HCEC 1CT (cell line): ENCODE results near the gene CYB5D1.

Experiments used
- DNase-seq: peaks from one replicate; pipeline ENCODE4 v3.0.0-alpha.2; 2017

The CYB5D1 gene

DNA sequence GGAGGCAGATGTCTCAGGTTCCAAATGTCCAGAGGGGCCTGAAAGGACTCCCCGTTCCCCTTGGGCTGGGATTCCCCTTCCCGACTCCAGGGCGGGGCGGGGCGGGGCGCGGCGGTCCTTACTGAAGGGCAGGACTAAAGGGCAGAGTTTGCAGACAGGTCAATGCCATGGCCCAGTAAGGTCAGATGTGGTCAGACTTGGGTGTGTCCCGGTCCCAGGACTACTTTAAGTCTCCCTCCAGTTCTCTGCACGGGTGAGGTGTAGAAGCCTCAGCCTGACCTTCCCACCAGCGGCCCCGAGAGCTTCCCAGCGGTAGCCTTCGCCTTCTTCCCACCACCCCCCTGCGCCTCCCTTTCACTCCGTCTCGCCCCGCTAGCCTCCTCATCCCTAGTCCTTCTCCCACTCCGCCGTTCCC, 23.3 kb upstream of the CYB5D1 start:
- no peak for DNase-seq

DNA sequence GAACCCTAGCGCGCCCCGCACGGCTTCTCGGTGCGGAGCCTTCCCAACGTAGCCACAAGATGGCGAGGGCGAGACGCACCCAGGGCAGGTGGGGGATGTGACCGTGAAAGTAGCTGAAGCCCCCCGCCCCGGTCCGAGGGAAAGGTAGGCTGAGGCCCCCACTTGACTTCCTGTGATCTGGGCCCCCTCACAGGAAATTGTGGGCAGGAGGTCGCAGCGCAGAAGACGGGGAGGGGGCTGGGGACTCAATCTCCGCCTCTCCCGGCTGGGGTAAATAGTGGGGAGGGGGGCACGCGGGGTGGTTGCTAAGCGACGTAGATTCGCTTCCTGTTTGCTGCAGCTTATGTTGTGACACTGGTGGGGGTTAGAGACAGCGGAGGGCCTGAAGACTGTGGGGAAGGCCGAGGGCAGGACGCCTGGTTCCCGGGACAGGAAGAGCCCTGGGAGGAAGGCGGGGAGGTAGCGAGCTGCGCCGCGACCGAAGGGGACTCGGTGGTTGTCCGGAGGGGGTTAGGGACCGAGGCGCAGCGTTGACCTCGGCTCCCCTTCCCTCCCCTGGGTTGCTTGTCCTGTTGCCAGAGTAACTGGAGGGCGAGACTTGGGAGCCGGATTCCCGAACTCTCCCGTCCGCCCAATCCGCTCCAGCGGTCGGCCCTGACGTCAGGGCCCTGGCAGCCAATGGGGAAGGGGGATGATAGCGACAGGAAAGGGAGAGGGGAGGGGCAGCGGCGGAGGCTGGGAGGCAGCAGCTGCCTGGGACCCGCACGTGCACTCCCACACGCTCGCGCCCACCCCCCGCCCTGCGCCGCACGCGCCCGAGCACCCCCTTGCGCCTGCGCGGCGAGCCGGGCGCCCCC, 22.6 kb upstream of the CYB5D1 start:
- peak; percentile 93 for DNase-seq

DNA sequence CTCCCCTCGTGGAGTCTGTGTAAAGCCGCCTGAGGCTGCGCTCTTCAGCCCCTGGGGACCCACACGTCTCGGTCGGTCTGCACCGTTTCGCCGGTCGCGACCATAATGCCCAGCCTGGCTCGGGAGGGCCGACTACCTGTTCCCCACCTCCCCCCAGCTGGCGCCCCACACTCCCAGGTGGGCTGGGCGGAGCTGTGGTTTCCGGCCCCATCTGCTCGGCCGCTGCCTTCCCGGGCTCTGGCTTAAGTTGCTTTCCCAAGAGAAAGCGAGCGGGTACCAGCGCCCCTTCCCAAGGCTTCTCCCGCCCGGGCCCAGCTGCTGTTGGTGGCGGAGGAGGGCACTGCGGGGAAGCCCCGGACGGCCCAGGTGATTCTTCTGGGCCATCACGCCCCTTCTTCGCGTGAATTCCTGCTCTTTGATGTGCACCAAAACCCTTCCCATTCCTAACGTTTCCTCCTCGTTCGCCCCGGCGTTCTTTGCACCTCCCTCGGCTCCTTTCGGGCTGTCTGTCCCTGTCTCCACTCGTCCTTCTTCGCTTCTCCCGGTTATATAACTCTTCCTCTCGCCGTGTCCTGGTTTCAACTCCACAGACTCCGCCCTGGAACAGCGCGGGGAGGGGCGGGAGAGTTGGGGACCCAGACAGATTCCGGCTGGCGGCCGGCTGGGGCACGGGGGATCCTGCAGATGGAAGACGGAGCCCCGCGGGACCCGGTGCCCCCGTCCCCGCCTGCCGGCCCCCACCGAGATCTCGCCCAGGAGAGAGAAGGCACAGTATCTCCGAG, 21.8 kb upstream of the CYB5D1 start:
- DNase-seq, result peak; percentile 49

DNA sequence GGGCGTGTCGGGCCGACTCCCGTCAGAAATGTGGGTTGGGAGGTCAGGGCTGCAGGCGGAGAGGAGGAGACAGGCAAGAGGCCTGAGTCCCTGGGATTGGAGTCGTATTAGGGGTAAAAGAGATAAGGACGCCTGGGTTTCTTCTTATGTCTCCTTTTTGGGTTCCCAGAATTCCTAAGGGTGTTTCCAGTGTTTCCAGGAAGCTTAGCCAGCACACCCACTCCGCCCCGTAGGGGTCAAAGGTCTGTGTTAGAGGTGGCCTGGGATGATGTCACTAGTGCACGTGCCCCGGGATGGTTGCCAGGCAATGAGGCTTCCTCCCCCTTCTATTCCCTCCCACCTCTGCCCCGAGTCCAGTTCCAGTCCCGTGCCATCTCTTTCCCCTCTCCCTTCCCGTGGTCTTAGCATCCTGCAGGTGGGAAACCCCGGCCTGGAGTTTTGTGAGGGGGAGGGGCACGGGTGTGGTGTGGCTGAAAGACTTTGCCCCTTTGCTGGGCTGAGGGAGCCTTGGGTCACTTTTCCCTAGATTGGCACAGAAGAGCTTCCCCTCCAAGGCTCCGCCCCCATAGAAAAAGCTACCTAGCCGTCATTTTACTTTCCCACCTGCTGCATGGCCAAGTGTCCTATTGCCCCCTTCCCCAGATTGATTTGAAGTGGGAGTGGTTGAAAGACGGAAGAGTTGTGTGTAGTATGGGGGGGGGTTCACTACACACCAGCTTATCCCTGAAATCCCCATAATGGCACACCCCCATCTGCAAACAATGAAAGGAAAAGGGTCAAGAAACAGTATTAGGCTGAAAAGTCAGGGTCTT, 21.0 kb upstream of the CYB5D1 start:
- peak; percentile 88 for DNase-seq

DNA sequence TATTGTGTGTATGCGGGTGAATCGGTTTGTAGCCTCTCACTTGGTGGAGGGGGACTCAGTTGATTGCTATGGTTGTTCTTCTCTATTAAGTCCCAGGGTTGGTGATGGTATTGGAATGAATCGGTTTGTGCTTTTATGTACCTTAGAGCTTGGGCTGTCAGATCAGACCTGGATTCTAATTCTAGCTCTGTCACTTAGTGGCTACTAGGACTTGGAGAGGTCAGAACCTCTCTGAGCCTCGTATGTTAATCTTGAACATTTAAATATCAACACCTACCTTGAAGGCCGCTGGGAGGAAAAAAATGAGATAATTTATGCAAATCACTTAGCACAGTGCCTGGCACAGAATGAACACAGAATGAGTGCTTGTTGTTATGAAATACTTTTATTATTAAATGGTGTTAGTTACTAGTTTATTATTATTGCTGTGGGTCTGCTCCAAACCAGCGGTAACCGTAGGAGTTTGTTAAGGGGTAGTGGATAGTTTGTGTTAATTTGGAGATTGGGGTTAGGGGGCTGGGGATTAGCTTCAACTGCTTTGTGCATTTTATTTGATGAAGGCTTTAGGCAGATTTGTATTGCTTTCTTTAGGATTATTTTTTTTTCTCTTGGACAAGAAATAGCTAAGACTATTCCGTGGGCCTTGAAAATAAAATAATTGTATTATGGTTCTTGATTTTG, 20.3 kb upstream of the CYB5D1 start:
- no peak for DNase-seq

DNA sequence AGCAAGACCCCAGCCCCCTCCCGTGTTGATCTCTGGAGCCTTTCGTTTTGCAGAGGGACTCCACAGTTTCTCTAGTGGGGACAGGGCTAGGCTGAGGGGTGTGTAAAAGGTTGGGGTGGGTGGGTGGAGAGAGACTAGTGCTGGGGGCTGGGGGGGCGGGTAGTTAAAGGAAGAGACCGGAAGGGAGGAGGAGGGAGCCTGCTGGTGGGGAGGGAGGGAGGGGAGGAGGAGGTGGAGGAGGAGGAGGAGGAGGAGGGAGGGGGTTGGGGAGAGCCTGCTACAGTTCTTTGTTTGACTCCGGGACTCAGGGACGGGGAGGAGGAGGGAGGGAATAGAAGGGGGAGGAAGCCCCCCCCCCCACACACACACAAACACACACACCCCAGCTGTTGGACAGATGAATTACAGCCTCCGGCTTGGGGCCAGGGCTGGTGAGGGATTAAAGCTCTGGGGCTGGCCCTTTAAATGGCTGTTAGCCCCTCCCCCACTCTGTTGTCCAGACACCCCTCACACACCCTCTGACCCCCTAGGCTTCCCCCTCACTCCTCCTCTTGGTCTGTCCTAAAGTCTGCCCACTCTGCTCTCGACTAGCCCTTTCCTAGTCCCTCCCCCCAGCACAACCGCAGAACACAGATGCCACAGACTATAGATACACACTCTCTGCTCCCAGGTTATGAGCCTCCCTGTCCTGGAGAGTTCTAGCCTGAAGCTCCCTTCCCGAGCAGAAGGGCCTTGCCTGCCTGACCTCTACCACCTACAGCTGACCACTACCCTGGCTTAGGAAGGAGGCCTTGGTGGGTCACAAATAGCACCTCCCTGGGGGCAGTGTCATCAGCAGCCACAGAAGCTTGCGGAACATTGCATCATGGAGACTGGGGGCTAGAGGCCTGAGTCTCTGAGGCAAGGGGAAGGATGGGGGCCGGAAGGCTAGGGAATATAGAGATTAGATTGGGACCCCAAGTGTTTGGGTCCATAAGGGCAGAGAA, 19.4 kb upstream of the CYB5D1 start:
- peak; percentile 27 for DNase-seq

DNA sequence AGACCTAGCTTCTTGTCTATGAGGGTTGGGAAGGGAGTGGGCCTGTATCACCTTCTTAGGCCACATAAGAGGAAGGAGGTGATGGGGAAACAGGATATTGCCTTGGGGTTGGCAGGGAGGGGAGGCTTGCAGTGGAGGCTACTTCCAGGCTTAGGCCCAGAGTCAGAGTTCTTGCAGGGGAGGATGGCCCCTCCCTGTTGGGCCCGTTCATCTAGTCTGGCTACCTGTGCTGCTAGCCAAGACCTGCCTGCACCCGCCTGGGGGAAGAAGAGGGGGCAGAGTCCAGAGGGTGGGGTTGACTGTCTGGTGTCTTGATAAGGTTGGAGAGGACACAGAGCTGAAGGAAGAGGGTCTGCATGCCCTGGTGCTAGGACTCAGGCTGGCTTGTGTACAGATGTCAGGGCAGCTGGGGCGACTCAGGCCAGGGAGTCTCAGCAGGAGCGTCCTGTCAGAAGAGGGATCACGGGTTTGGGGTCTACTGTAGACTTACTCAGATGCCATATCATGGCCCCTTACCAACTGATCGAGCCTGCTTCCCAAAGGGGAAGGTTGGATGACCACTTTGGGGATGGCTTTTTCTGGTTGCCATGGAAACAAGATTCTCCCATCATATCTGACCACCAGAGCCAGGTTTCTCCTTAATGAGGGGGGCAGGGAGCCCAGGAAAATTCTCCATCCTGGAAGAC, 18.5 kb upstream of the CYB5D1 start:
- DNase-seq, result no peak

DNA sequence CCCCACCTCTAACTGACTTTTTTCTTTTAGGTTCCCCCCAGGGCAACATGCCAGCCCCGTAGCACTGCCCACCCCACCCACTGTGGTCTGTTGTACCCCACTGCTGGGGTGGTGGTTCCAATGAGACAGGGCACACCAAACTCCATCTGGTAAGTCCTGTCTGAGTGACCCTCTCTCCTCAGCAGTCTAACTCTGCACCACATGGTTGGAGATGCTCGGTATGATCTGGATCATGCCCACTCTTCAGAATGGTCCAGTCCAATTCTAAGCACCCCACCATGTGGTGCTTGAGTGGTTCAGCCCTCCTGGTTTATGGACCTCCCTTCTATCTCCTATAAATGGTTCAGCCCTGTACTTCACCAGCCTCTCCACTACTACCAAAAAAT, 17.9 kb upstream of the CYB5D1 start:
- peak; percentile 52 for DNase-seq

DNA sequence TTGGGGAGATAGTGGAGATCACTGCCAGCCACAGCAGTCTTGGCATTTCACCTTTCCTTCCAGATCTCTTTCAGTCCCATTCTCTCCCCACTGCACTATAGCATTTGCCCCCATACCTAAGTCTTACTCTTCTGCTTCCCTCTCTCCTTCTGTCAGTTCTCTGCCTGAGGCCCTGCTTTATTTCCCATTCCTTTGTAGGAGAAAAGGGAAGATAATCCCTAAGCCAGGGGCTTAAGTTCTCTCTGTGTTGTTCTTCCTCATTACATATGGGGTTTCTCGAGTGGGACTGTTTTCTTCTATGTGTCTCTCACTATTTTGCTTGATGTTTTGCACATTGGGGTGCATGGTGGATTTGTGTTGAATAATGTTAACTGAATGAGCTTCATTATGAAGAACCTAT, 17.4 kb upstream of the CYB5D1 start:
- no peak for DNase-seq

DNA sequence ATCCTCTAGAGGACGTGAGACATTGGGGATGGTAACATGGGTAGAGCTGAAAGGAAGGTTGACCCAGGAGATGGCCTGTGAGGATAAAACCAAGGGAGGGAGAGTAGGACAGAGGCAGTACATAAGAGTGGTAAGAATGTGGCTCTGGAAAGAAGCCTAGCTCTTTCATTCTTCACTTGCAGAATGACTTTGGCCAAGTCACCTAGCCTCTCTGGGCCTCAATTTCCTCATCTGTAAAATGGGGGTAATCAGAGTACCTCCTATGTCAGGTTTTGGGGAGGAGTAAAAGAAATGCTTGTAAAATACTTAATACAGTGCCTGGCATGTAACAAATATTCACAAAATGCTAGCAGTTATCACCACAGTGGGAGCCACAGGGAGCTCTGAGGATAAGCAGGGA, 16.9 kb upstream of the CYB5D1 start:
- DNase-seq, result no peak

DNA sequence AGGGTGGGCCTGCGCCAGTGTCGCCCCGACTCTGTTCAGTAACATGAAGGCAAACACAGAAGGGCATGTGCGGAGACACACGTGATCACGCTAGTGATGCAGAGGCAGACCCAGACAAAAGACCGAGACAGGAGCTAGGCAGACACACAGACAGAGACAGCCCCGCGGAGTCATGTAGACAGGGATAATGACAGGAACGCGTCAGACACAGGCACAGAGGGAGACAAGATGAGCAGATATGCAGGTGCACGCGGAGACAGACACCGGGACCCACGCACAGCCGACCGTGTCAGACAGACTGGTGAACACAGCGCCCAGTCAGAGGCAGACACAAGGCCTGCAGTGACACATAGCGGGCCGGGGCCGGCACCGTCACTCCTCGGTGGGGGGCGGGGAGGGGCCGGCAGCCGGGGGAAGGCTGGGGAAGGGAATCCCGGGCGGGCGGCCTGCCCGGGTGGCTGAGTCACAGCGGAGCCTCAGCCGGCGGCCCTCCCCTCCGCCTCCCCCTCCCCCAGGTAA, 16.3 kb upstream of the CYB5D1 start:
- peak; percentile 78 for DNase-seq

DNA sequence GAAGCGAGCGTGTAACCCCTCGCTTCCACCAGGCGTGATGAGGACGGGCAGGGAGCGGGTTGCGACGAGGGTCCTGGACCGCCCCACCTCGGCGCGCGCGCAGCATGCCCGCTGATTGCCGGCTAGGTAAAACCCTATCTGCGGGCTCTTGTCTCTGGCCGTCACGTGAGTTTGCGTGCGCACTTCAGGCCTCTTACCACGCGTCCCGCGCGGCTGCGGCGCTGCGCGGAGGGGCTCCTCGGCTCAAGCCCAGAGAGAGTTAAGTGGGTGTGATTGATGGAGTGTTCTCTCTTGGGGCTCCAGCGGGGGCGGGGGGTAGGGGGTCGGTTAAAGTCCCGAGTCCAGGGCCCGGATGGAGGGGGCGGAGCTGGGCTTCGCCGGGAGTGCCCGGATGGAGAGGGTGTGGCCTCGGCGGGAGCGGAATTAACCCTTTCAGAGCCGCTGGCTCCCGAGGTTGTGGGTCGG, 15.9 kb upstream of the CYB5D1 start:
- peak; percentile 73 for DNase-seq

DNA sequence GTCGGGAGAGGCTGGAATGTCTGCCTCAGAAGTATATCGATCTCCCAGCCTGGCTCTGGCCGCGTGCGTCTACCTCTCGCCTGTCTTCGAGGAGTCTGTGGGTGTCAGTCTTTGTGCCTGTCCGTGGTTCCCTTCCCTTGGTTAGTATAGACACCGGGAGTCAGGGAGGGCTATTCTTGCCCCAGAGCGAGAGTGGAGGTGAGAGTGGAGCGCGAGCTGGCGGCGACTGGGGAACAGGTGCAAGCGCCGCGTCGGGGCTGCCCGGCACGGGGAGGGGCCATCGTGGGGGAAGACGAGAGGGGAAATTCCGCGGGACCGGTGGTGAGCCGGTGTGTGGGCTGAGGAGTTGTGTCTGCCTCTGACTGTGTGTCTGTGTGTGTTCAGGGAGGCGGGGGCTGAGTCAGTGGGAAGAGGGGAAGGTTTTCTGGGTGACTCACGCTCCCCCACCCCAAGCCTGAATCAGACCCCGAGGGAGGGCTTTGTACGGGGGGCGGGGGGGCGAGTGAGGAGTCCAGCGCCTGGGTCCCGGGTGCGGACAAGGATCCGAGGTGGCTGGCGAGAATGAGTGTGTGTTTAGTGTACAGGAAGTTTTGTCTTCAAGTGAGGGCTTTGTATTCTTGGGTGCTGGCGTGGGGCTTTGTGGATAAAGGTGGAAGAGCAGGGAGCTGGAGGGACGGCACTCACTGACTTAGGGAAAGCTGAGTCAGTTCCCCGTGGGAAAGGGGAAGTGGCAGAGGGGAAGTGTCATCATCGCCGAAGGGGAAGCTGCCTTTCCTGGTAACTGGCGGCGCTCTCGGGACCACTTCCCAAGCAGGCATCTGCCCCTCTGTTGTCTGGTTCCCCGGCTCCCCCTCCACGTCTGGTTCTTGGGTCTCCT, 15.2 kb upstream of the CYB5D1 start:
- peak; percentile 84 for DNase-seq

DNA sequence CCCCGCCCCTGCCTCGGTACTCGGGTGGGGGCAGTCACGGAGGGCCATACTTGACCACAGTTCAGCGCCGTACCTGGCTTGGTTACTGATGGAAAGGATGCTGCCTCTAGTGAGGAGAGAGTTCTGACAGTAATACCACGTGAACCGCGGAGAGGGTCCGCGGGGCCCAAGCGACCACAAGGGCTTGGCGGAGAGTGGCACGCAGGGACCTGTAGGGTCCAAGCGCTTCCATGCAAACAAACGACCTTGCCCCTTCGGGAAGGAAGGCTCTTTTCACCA, 14.6 kb upstream of the CYB5D1 start:
- DNase-seq, result no peak

DNA sequence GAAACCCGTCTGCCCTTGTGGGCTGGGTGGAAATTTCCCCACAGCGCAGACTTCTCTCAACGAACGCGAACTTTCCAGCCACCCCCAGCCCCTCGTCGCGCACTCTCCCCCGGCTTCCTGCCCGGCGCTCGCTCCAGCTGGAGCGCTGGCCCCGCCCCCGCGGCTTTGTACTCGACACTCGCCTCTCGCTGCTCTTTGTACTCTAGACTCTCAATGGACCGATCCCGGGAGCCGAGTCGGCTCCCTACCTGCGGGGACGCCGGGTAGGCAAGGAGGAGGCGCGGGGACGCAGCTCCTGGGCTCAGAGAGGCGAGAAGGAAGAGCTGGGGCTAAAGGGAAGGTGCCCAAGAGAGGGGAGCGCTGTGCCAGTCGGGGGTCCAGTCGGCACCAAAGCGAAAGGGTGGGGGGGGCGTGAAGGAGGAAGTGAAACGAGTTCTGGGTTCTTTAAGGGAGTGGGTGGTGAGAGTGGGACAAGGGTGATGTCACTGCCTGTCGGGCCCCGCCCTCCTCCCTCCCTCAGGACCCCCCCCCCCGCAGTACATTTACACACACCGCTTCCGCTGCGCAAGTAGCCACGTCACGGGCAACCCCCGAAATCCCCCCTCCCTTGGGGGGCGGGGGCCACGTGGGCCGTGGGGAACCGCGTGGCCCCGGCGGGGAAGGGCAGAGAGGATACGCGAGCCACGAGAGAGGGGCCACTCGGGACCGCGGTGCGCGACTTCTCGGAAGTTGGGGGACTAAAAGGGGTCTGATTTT, 14.1 kb upstream of the CYB5D1 start:
- DNase-seq, result peak; percentile 73

DNA sequence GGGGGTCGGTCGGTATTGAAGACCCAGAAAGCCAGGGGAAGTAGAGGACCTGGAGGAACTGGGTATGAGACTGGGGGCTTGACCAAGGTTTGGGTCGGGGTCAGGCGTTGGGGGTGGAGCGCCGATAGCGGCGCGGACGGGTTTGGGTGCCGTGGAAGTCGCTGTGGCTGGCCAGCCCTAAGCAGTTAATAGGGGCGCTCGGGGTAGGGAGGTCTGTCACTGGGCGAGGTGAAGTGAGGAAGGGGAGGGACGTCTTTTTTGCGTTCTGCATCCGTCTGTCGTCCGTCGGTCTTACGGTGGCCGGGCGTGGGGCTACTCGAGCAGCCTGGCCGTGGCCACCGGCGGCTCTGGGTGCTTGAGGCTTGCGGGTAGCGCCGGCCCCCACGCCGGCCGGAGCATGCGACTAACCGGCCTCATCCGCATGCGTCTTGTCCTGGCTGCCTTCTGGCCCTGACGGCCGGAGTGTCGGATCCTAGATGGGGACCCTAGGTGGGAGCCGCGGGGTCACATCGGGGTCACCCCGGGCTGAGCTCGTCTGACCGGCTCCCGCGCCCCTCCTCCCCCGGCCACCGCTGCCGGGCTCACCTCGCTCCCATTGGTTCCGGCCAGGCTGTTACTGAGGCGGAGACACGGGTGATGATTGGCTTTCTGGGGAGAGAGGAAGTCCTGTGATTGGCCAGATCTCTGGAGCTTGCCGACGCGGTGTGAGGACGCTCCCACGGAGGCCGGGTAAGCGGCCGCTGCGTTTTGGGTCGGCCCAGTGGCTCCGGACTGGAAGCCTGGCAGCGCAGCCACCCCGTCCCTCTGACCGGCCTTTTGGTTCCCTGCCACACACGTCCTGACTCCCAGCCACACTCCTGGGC, 13.3 kb upstream of the CYB5D1 start:
- DNase-seq, result peak; percentile 93

DNA sequence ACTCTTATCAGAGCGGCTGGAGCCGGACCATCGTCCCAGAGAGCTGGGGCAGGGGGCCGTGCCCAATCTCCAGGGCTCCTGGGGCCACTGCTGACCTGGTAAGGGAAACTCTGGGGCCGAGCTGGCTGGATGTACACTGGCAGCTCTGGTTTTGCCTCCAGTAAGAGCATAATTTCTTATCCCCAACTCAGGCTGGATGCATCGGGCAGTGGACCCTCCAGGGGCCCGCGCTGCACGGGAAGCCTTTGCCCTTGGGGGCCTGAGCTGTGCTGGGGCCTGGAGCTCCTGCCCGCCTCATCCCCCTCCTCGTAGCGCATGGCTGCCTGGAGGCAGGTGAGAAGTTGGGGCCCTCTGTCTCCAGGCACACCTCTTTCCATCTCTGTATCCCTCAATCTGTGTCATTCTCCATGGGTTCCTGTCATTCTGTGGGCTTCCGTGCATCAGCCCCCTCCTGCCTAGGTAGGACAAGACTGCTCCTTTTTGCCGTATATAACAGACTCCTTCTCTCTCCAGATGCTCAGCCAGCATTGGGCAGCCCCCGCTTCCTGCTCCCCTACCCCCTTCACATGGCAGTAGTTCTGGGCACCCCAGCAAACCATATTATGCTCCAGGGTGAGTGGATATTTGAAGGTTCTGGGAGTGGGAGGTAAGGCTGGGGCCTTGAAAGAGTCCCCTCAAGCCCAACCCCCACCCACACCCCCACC, 12.3 kb upstream of the CYB5D1 start:
- DNase-seq, result no peak
